Suprapubic skin (tissue), 4 donors: ENCODE measurements around the gene MPDU1. TPM values are rescaled to one million over a fixed set of nuclear protein-coding genes. Genes with fewer than 3 reads are reported as not detected.
A peak's percentile ranks its signal among the peaks of the same experiment; 100 is the strongest.

Experiments used
- DNase-seq, 2 donors: peaks; one replicate each; pipeline ENCODE4 v3.0.0-alpha.2; 2019; ENCODE audit warnings: low spot score in 2 of 2
- H3K27ac ChIP-seq: fragments of 200-600 bp; sonication (generic); one replicate; pipeline ENCODE4 v1.5.1; 2019
- H3K27me3 ChIP-seq: fragments of 200-600 bp; sonication (generic); one replicate; pipeline ENCODE4 v1.5.1; 2019
- H3K36me3 ChIP-seq: fragments of 200-600 bp; sonication (generic); one replicate; pipeline ENCODE4 v1.5.1; 2019
- H3K4me1 ChIP-seq: fragments of 200-600 bp; sonication (generic); one replicate; pipeline ENCODE4 v1.5.1; 2019
- H3K4me3 ChIP-seq: fragments of 200-600 bp; sonication (generic); one replicate; pipeline ENCODE4 v1.5.1; 2019; ENCODE audit warnings: mild to moderate bottlenecking
- H3K9me3 ChIP-seq: fragments of 200-600 bp; sonication (generic); one replicate; pipeline ENCODE4 v1.5.1; 2019
- CTCF ChIP-seq, 2 donors: fragments of 200-600 bp in 1 of 2; fragments of 450-650 bp in 1 of 2; sonication (generic) in 1 of 2; IDR thresholded peaks; one replicate each; pipeline ENCODE4 v1.5.1; 2016 to 2019; ENCODE audit warnings: antibody characterized with exemption in 2 of 2, mild to moderate bottlenecking in 1 of 2, moderate library complexity in 1 of 2
- EP300 ChIP-seq: sonication (generic); formaldehyde crosslinking; IDR thresholded peaks from one replicate; pipeline ENCODE4 v1.6.1; 2017; ENCODE audit warnings: antibody characterized with exemption
- POLR2A ChIP-seq, 2 donors: fragments of 450-650 bp; IDR thresholded peaks; one replicate each; pipeline ENCODE4 v1.6.1; 2017; ENCODE audit warnings: antibody characterized with exemption in 2 of 2, mild to moderate bottlenecking in 2 of 2, moderate library complexity in 2 of 2
- POLR2AphosphoS5 ChIP-seq, 3 donors: sonication (generic); formaldehyde crosslinking; IDR thresholded peaks; one replicate each; pipeline ENCODE4 v1.6.1; 2017; ENCODE audit warnings: antibody characterized with exemption in 3 of 3
- WGBS: methylation state at CpG from one replicate; pipeline ENCODE4 v1.1.5; 2018; 5-methylcytosine and 5-hydroxymethylcytosine counted together
- total RNA-seq, 4 donors: library from RNA; depleted of rRNA; stranded (reverse); fragments of >200 nt; gene quantifications; one replicate each; pipeline ENCODE4 v1.1.0, GENCODE V29; 2016

Gene MPDU1
- total RNA-seq, 4 donors from 2014 or later = 54.3 to 104 (median 86.3) TPM

DNA sequence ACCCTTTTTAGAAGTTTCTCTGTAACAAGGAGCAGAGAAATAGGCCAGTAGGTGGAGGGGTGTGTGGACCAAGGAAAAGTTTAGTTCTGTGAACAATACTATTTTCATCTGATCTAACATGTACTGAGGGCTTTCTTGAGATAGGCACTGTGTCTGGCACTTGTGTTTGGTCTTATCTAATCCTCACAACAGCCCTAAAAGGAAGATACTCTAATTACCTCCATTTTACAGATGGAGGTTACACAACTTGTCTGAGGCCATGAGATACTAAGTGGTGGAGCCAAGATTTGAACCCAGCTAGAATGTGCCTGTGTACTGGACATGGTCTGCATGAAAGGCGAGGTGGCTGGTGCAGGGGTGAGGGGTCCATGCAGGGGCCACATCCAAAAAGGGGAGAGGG is 30.3 kb upstream of the MPDU1 start:
- peaks cover 34% of the 10 kb centered on the region for H3K4me1 ChIP-seq
- no peaks in the 10 kb centered on the region for H3K27me3 ChIP-seq
- no peak for TF ChIP-seq CTCF (IDR thresholded peaks at IDR 0.05)
- TF ChIP-seq EP300 = no peak
- no peak for TF ChIP-seq POLR2AphosphoS5 (IDR thresholded peaks at IDR 0.05)
- no peak for TF ChIP-seq POLR2A (IDR thresholded peaks at IDR 0.05)
- H3K27ac ChIP-seq = no peak overlapping the region
- H3K4me3 ChIP-seq = no peak overlapping the region
- WGBS = 88% methylated on average over 1 of the region's 1 CpG
- H3K36me3 ChIP-seq = peaks cover 9% of the 10 kb centered on the region
- H3K9me3 ChIP-seq = no peaks in the 10 kb centered on the region
- DNase-seq = no peak

- TF ChIP-seq EP300 (no peak), CTCF (IDR thresholded peaks at IDR 0.05) (no peak), POLR2A (IDR thresholded peaks at IDR 0.05) (no peak), POLR2AphosphoS5 (IDR thresholded peaks at IDR 0.05) (no peak)
- no peaks in the 10 kb centered on the region for H3K27me3 ChIP-seq
- no peak overlapping the region for H3K4me3 ChIP-seq
- H3K36me3 ChIP-seq = peaks cover 9% of the 10 kb centered on the region
- WGBS = 58% methylated on average over 10 of the region's 10 CpGs
- no peak overlapping the region for H3K27ac ChIP-seq
- peaks cover 35% of the 10 kb centered on the region for H3K4me1 ChIP-seq
- no peaks in the 10 kb centered on the region for H3K9me3 ChIP-seq
- no peak for DNase-seq
Measured at GRCh38 chr17:7555320-7555948, 28.2 kb upstream of the MPDU1 start.

DNA sequence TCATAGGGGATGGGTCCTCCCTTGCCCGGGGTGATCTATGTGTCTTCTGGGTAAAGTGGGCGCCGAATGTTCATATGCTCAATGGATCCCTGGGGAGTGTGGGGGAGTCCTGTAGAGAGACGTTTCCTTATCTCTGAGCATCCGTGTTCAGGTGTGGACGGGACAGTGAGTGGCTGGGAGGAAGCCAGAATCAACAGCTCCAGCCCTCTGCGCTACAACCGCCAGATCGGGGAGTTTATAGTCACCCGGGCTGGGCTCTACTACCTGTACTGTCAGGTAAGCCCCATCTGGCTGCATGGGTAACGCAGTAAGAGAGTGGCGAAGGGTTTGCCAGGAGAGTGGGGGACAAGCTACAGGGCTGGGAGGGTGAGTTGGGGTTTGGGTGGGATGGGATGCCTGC is 27.0 kb upstream of the MPDU1 start:
- Histone ChIP-seq H3K4me1 (peaks cover 40% of the 10 kb centered on the region), H3K9me3 (no peaks in the 10 kb centered on the region), H3K27me3 (no peaks in the 10 kb centered on the region), H3K27ac (no peak overlapping the region), H3K4me3 (no peak overlapping the region), H3K36me3 (no peaks in the 10 kb centered on the region)
- TF ChIP-seq POLR2AphosphoS5 (IDR thresholded peaks at IDR 0.05) = no peak
- no peak for TF ChIP-seq POLR2A (IDR thresholded peaks at IDR 0.05)
- TF ChIP-seq EP300 = no peak
- TF ChIP-seq CTCF (IDR thresholded peaks at IDR 0.05) = no peak
- 78% methylated on average over 12 of the region's 12 CpGs for WGBS
- no peak for DNase-seq

GRCh38 chr17:7557147-7557764 is 26.4 kb upstream of the MPDU1 start:
- Histone ChIP-seq H3K9me3 (no peaks in the 10 kb centered on the region), H3K4me3 (no peak overlapping the region), H3K4me1 (peaks cover 42% of the 10 kb centered on the region), H3K36me3 (no peaks in the 10 kb centered on the region), H3K27ac (peak overlapping the region; percentile 92), H3K27me3 (no peaks in the 10 kb centered on the region)
- no peak for DNase-seq
- 48% methylated on average over 14 of the region's 19 CpGs for WGBS
- TF ChIP-seq EP300 = no peak
- TF ChIP-seq POLR2A (IDR thresholded peaks at IDR 0.05) = no peak
- no peak for TF ChIP-seq POLR2AphosphoS5 (IDR thresholded peaks at IDR 0.05)
- TF ChIP-seq CTCF (IDR thresholded peaks at IDR 0.05) = no peak

- H3K36me3 ChIP-seq = no peaks in the 10 kb centered on the region
- TF ChIP-seq POLR2AphosphoS5 (IDR thresholded peaks at IDR 0.05) (peak in 1 of 3 donors; percentile 80), CTCF (IDR thresholded peaks at IDR 0.05) (no peak), EP300 (no peak), POLR2A (IDR thresholded peaks at IDR 0.05) (no peak)
- H3K27ac ChIP-seq = peak overlapping the region; percentile 92
- H3K4me1 ChIP-seq = peaks cover 49% of the 10 kb centered on the region
- 6% methylated on average over 21 of the region's 21 CpGs for WGBS
- peak overlapping the region; percentile 96 for H3K4me3 ChIP-seq
- no peaks in the 10 kb centered on the region for H3K27me3 ChIP-seq
- no peaks in the 10 kb centered on the region for H3K9me3 ChIP-seq
- DNase-seq = peak; percentile 93 to 94
Measured at GRCh38 chr17:7557775-7558543, 25.7 kb upstream of the MPDU1 start.
